Stimulated activated CD8-positive, alpha-beta memory T cell treated with anti-CD3 and anti-CD28 coated beads, Interleukin-4, amount 100 ng/mL, for 4 hours (primary cell): ENCODE measurements around the gene ZSWIM8.

ENCODE experiments used
- DNase-seq, 2 donors: peaks; one replicate each; pipeline ENCODE4 v3.0.0-alpha.2; 2020; ENCODE audit warnings: low read depth in 2 of 2, low spot score in 1 of 2

ZSWIM8 gene

DNA sequence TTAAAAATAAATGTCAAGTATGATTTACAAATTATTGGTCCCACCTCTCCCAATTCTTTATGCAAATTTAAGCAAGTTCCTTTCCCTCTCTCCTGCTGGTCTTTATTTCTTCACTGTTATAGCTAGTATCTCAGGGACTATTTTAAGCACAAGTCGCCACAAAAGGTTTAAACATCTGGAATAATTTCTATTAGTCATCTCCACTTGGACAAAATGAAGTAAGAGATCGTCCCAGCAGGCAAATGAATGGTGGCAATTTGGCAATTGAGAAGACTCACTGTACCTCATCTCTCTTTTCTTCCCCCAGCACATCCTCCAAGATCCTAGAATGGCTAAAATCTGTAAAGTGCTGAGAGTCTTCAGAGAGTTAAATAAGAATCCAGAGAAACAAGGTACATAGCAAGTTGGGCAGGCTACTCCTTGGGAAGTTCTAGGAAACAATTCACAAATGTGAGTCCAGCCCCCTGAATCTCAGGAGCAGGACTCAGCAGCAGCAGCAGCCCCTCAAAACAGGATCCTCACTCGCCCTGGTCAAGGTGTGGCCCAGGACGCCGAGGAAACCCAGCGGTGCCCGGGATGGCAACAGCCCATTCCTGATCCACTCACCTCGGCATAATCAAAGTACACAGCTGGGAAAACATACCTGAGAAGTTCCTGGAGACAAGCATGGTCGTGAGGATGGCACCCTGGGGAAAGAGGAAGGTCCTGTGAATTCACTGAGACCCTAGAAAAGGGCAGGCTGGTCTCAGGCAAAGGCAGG, 56.3 kb downstream of the ZSWIM8 start:
- no peak for DNase-seq

DNA sequence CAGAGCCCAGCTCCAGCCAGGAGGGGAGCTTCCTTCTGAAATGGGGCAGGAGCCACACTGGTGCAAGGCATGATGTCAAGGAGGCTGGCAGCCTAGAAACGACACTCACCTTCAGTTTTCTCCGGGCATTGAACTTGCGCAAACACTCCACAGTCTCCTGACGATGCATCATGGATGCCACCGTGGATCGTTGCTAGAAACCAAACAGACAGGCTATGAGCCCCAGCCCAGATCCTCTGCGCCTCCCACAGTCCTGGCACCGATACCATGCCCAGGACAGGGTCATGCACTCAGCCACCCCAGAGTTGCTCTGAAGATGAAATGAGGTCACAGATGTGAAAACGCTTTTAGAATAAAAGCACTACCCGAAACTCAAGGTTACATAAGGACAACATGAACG, 56.9 kb downstream of the ZSWIM8 start:
- DNase-seq: no peak

DNA sequence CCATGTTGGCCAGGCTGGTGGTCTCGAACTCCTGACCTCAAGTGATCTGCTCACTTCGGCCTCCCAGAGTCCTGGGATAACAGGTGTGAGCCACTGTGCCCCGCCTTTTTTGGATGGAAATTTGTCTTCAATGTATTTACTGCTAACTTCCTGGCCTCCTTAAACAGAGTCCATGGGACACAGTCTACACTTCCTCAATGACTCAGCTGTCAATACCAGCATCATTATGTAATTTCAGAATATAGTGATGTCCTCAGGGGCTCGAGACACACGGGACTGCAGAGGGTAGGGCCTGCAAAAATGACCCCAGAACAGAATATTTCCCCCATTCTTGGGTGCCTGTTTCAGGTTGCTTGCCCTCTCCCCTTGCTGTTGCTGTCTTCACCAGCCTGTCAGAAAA, 57.9 kb downstream of the ZSWIM8 start:
- no peak for DNase-seq

DNA sequence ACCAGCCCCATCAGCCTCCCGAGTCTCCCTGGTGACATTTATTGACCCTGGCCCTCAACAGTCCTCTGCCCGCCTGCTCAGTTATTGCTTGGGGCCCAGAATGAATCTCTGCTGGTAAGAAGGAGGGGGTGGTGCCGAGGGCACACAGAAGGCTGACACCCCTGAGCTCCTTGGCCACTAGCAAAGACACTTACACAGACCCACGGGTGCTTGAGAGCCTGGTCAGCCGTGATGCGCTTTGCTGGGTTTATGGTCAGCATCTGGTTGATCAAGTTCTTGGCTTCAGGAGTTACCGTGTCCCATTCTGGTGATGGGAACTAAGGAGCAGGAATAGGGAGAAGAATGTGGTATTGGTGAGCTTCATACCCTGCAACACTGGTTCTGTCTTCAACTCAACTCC, 61.6 kb downstream of the ZSWIM8 start:
- DNase-seq: no peak

DNA sequence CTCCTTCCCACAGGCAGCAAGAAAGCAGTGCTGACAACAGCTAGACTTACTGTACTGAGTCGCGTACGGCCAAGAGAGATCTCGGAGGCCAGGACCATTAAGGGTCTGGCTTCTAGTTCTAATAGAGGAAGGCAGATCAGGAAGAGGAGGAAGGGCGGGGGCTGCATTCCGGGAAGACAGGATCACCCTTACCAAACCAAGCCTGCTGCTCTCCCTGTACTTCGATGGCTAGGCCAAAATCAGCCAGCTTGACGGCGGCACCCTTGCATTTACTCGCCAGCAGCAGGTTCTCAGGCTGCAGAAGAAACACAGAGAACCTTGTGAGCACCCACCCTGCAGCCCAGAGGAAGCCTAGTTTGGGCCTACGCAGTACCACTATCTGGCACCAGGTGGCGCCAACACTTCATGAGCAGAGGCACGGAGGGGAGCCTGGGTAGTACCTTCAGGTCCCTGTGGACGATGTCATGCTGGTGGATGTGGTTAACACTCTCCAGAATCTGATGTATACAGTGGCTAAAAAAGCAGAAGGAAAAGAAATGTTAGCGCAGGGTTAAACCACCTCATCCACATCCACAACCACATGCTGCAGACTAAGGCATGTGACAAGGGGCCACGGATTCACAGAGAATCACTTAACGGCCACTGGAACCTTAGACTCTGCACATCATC, 63.5 kb downstream of the ZSWIM8 start:
- DNase-seq: peak; percentile 73 to 93

DNA sequence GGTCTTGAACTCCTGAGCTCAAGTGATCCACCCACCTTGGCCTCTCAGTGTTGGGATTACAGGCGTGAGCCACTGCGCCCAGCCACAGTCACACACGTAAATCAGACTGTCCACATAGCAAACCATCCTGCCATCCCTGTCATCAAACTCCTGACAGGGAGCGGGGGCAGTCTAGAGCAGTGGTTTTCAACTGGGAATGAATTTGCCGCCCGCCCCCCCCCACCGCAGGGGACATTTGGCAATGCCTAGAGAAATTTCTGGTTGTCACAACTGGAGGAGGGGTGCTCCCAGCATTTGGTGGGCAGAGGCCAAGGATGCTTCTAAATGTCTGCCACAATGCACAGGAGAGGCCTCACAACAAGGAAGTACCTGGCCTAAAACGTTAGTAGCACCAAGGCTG, 64.8 kb downstream of the ZSWIM8 start:
- no peak for DNase-seq

DNA sequence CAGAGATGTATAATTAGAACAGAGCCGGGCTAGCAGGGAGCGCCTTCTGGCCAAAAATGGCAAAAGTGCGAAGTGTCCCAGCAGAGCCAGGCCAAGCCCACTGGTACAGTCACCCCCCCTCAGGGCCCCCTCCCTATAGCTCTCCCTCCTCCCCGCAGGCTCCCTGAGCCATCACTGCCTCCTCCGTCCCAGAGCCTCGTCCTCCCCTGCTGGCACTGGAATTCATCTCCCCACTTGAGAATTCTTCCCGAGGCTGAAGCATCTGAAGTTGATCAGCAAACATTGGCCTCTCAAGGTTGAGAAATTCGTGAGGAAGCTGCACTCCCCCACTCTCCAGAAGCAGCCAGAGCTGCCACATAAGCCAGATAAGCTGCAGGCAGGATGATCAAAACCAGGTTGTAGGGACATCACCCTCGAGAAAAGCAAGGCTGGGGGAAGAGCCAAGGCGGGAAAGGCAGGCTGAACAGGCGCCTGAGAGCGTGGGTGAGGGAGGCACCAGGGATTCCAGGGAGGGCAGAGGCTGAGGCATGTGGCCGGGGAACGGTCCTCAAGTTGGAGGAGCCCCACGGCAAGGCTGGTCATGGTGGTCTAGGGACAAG, 65.6 kb downstream of the ZSWIM8 start:
- no peak for DNase-seq
